NCI-H524 treated with DMSO at 0.1 percent for 48 hours (cell line): Measurements from ENCODE around the gene GLYAT.

Experiments used
- DNase-seq: peaks from one replicate; lab custom pipeline; 2025; lab: John Stamatoyannopoulos, UW

The GLYAT gene

DNA sequence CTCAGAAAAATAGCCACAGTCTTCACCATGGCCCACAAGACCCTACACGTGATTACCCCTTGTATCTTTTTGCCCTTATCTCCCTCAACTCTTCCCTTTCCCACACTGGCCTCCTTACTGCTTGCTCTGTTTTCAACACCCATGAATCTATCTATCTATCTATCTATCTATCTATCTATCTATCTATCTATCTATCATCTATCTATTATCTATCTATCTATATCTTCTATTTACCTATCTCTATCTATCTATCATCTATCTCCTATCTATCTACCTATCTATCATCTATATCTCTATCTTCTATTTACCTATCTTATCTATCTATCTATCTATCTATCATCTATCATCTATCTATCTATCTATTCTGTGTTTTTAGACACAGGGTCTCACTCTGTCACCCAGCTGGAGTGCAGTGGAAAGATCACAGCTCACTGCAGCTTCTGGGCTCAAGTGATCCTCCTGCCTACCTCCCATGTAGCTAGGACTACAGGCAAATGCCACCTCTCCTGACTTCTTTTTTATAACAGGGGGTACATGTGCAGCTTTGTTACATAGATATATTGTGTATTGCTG is 55.1 kb downstream of the GLYAT start:
- no peak for DNase-seq

DNA sequence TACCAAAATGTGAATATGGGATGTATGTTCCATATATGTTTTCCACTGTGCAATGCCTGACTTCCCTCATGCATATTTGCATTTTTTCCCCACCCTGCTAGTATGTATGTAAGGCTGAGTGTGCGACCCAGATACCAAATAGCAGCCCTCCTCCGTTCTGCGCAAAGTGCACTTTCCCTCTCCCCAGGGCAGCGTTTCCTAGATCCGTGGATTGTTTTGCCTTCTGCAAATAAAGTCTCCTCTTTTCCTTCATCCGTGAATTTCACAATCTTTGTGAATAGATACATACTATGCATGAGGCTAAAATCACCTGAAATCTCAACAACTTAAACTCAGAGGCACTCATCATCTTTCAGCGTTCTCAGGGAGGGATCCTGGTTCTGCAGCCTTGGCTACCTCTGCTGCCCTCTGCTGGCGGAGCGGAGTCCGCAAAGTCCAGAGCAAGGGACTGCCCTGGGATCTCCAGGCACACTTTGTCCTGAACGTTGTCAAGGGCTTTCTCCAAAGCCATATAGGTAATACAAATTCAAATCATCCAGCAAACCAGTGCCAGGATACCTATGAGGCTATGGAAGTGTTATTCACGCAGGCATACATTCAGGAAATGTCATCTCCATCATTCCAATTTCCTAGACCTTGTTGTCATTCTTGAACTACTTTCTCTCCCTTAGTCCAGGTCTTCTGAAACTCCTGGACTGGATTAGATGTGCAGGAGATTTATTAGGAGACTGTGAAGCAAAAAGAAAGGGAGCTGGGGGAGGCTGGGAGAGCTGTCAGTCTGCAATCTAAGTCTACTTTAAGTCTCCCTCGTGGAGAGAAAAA is 56.2 kb downstream of the GLYAT start:
- no peak for DNase-seq

DNA sequence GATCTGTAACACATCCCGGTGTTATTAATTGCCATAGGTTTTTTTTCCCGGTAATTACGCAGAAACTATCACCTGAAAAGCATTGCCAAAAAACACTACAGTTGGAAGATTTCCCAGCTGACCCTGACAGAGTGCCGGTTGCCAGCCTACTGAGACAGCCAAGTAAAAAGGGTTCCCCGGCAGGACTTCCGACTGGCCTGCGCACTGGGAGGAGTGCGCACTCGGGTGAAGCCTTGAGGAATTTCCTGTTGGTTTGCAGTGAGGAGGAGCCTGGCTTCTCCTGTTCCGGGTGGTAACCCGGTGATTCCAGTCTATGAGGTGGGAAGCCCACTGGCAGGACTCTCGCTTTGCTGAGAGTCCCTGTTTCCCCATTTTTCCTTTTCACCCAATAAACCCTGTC is 57.1 kb downstream of the GLYAT start:
- DNase-seq, result no peak

DNA sequence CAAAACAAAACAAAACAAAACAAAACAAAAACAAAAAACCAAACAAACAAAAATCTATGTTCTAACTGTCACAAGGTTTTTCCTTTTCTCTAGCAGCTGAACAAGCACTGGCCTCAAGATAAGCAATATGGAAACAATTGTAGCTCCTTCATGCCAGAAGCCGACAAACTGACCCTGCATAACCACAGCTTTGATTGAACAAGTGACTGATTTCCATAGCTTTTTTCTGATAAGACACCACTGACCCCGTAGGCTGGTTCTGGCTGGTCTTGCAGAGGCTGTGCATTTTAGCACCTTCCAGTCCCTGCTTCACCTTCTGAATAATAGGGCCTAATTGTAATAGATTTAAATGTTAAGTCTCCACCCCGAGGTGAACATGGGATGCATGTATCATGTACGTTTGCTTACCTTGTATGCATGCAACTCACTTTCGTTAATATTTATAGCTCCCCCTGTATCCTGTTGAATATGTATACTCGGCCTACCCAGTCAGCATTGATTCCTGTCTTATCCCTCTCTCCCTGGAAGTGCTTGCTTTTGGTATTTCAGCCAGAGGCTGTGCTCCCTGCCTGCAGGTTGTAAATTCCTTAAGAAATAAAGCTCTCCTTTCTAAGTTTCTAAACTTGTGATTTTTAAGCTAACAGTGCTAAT is 59.6 kb downstream of the GLYAT start:
- no peak for DNase-seq

DNA sequence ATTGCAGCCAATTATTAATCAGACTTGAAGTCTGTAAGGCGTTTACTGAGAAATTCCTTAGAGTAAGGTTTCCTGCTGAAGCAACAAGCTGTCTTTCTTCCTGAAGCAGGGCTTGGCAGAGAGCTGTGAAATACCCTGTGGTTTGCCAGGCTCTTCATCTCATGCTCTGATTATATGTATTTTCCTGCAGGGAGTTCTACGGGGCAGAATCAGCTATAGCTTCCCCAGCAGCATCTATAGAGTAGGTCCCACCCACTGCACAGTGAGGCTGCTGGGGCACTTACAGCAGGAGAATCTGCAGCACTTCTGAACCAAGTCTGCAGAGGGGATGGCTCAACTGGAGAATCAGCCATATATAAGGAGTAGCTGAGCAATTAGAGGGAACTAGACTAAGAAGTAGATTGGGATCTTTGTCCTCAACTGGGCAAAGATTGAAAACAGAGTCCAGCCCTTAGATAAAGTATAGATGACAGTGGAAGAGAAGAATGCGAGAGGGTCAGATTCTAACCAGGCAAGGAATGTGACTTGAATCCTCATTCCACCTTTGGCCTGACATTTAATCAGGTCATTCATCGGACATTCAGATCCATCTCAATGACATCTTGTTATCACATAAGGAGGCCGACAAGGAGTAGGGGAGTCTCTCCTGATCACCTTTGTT is 71.7 kb downstream of the GLYAT start:
- DNase-seq, result no peak

DNA sequence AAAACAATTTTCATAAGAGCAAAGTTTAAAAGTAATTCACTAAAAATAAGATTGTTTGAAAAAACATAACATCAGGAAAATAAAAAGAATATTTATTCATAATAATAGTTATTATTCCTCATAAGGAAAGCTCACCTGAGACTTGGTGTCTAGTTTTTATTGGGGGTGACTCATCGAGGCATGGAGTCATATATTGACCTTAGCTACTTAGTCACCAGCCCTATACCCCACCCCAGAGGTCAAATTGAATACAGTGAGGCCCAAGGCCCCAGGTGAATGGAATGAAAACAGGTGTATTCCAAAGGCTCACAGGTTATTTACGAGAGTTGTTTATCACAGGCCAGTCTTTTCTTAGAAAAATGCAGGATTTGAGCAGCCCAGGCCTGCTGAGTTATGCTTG is 72.3 kb downstream of the GLYAT start:
- DNase-seq, result no peak
